ENCODE measurements around the gene BEND3.
"Not testable (repeated sequence)": the region's sequence is repeated elsewhere in the genome, so short reads cannot be mapped to it uniquely, and the experiment has no call there.

Gene BEND3

GRCh38 chr6:107114926-107115694, at the start of gene BEND3:
Gene BEND3, minus strand, starts transcription at chr6:107115515. Its CDS starts 16,230 bp downstream, at chr6:107099285.
- FAIRE-seq, result no peak

GRCh38 chr6:107164299-107164698, 49.0 kb upstream of the BEND3 start:
- not testable (repeated sequence) for FAIRE-seq

GRCh38 chr6:107161521-107161920, 46.2 kb upstream of the BEND3 start:
- FAIRE-seq, result no peak

- no peak for FAIRE-seq
Measured at GRCh38 chr6:107156617-107157016, 41.3 kb upstream of the BEND3 start.

GRCh38 chr6:107154801-107155160, 39.5 kb upstream of the BEND3 start:
- FAIRE-seq, result no peak

- no peak for FAIRE-seq
Measured at GRCh38 chr6:107154131-107154800, 39.0 kb upstream of the BEND3 start.

GRCh38 chr6:107152638-107153430, 37.5 kb upstream of the BEND3 start:
- no peak for FAIRE-seq

GRCh38 chr6:107144666-107145065, 29.4 kb upstream of the BEND3 start:
- no peak for FAIRE-seq

- no peak for FAIRE-seq
Measured at GRCh38 chr6:107144014-107144413, 28.7 kb upstream of the BEND3 start.

GRCh38 chr6:107140581-107140980, 25.3 kb upstream of the BEND3 start:
- no peak for FAIRE-seq

- not testable (repeated sequence) for FAIRE-seq
Measured at GRCh38 chr6:107136324-107136723, 21.0 kb upstream of the BEND3 start.

- not testable (repeated sequence) for FAIRE-seq
Measured at GRCh38 chr6:107135048-107135680, 19.8 kb upstream of the BEND3 start.

- no peak for FAIRE-seq
Measured at GRCh38 chr6:107132330-107132954, 17.1 kb upstream of the BEND3 start.

GRCh38 chr6:107129370-107129925, 14.1 kb upstream of the BEND3 start:
- no peak for FAIRE-seq

GRCh38 chr6:107128577-107128976, 13.3 kb upstream of the BEND3 start:
- no peak for FAIRE-seq

- FAIRE-seq, result no peak
Measured at GRCh38 chr6:107128175-107128574, 12.9 kb upstream of the BEND3 start.

- no peak for FAIRE-seq
Measured at GRCh38 chr6:107125771-107126170, 10.5 kb upstream of the BEND3 start.

GRCh38 chr6:107124934-107125348, 9.6 kb upstream of the BEND3 start:
- no peak for FAIRE-seq

- no peak for FAIRE-seq
Measured at GRCh38 chr6:107123501-107123900, 8.2 kb upstream of the BEND3 start.

- FAIRE-seq, result no peak
Measured at GRCh38 chr6:107122748-107123147, 7.4 kb upstream of the BEND3 start.

- FAIRE-seq, result no peak
Measured at GRCh38 chr6:107121964-107122495, 6.7 kb upstream of the BEND3 start.

- FAIRE-seq, result no peak
Measured at GRCh38 chr6:107121266-107121665, 6.0 kb upstream of the BEND3 start.

Measured in A204.1 (cell line).